Kidney (tissue), 14 donors: ENCODE data around the gene ZBTB26. TPM values are rescaled to one million over a fixed set of nuclear protein-coding genes. Genes with fewer than 3 reads are reported as not detected.
"Not testable (repeated sequence)": the region's sequence is repeated elsewhere in the genome, so short reads cannot be mapped to it uniquely, and the experiment has no call there.

ENCODE experiments used
- DNase-seq, 5 donors: peaks; one replicate each; pipeline ENCODE4 v3.0.0-alpha.2; 2013 to 2020
- FAIRE-seq: peaks from 2 replicates; lab custom pipeline; 2012; peaks lifted over from hg19 to GRCh38; lab: Jason Lieb, UNC
- H3K27ac ChIP-seq, 2 donors: one replicate each; pipeline ENCODE4 v1.7.0; 2013; ENCODE audit warnings: low read depth in 2 of 2, low read length in 2 of 2, inconsistent platforms in 1 of 2
- H3K27me3 ChIP-seq: one replicate; pipeline ENCODE4 v1.7.1; 2013; ENCODE audit warnings: low read length, inconsistent platforms; ENCODE audit not compliant: control insufficient read depth, insufficient read depth
- H3K36me3 ChIP-seq, 3 donors: one replicate each; pipeline versions ENCODE4 v1.7.0 to v1.7.1; 2013; ENCODE audit warnings: low read length in 3 of 3, control low read depth in 1 of 3, inconsistent platforms in 1 of 3; ENCODE audit not compliant: insufficient read depth in 3 of 3, control insufficient read depth in 2 of 3
- H3K4me1 ChIP-seq, 3 donors: one replicate each; pipeline versions ENCODE4 v1.7.0 to v1.7.1; 2013; ENCODE audit warnings: low read length in 3 of 3, inconsistent platforms in 1 of 3, low read depth in 1 of 3; ENCODE audit not compliant: control insufficient read depth in 2 of 3, insufficient read depth in 2 of 3
- H3K4me3 ChIP-seq, 3 donors: one replicate each; pipeline versions ENCODE4 v1.7.0 to v1.8.1; 2013; ENCODE audit warnings: low read length in 3 of 3, control low read depth in 1 of 3, inconsistent platforms in 1 of 3
- H3K9ac ChIP-seq, 3 donors: one replicate each; pipeline versions ENCODE4 v1.7.0 to v1.7.1; 2013; ENCODE audit warnings: low read length in 3 of 3, control low read depth in 1 of 3, inconsistent platforms in 1 of 3
- H3K9me3 ChIP-seq, 3 donors: one replicate each; pipeline versions ENCODE4 v1.7.0 to v1.7.1; 2013; ENCODE audit warnings: low read length in 3 of 3, control low read depth in 1 of 3, inconsistent platforms in 1 of 3; ENCODE audit not compliant: control insufficient read depth in 2 of 3, insufficient read depth in 1 of 3
- intact Hi-C: fragments of 100-400 bp; cut with DNase I; formaldehyde crosslinking; loops from one replicate; pipeline ENCODE4 v1.11.1; 2022
- polyA plus RNA-seq: library from polyadenylated mRNA; stranded (reverse); fragments of 350-450 nt; fragmentation: Illumina TruSeq; extraction: RNeasy Lipid Tissue Mini Kit (QIAGEN cat#74804); gene quantifications from one replicate; pipeline ENCODE4 v1.2.3, GENCODE V29; 2014; ENCODE audit warnings: low read depth, low replicate concordance; ENCODE audit not compliant: insufficient read depth
- total RNA-seq: library from RNA; stranded (reverse); fragmentation: NEBNext Ultra II Directional; extraction: Animal tissue kit (Norgen Biotek cat#: 25700); gene quantifications from one replicate; pipeline ENCODE4 v1.2.1, GENCODE V29; 2021
- TF ChIP-seq, protein P1 (sequence below): IDR thresholded peaks from 3 replicates; pipeline ENCODE4 v1.5.1; 2012; ENCODE audit warnings: mild to moderate bottlenecking, moderate library complexity, borderline replicate concordance; ENCODE audit not compliant: insufficient read depth; ENCODE audit errors: extremely low read depth
- donor health status: control.
- donor health status: control.
- donor health status: control.
- donor health status: control.
- donor health status: control.
- donor health status: DM: yes; HTN: yes; CAD: no.
- donor health status: Normal renal cell carcinoma (clear cell type).

Gene ZBTB26
- total and polyA plus RNA-seq, 2 donors from 2014 or later = 3.4 to 8.2 TPM

DNA sequence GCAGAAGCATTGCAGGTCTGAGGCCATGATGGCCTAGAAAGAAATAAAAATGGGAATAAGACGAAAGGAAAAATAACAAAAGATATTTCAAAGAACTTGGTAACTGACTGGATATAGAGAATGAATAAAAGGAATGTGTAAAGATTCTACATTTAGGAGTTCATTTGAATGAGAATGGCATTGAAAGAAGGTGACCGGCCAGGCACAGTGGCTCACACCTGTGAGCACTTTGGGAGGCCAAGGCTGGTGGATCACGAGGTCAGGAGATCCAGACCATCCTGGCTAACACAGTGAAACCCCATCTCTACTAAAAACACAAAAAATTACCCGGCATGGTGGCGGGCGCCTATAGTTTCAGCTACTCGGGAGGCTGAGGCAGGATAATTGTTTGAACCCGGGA is 8.6 kb downstream of the ZBTB26 start:
- DNase-seq (no peak), FAIRE-seq (no peak)
- Histone ChIP-seq H3K4me3 (no peak overlapping the region), H3K4me1 (no peaks in the 10 kb centered on the region), H3K27ac (no peak overlapping the region), H3K9ac (no peak overlapping the region), H3K36me3 (peaks cover 0 to 7% (median 4%) of the 10 kb centered on the region in 3 donors), H3K9me3 (no peaks in the 10 kb centered on the region), H3K27me3 (no peaks in the 10 kb centered on the region)
- intact Hi-C loops = no loop called here
- TF ChIP-seq, protein P1, sequence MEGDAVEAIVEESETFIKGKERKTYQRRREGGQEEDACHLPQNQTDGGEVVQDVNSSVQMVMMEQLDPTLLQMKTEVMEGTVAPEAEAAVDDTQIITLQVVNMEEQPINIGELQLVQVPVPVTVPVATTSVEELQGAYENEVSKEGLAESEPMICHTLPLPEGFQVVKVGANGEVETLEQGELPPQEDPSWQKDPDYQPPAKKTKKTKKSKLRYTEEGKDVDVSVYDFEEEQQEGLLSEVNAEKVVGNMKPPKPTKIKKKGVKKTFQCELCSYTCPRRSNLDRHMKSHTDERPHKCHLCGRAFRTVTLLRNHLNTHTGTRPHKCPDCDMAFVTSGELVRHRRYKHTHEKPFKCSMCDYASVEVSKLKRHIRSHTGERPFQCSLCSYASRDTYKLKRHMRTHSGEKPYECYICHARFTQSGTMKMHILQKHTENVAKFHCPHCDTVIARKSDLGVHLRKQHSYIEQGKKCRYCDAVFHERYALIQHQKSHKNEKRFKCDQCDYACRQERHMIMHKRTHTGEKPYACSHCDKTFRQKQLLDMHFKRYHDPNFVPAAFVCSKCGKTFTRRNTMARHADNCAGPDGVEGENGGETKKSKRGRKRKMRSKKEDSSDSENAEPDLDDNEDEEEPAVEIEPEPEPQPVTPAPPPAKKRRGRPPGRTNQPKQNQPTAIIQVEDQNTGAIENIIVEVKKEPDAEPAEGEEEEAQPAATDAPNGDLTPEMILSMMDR = no peak

DNA sequence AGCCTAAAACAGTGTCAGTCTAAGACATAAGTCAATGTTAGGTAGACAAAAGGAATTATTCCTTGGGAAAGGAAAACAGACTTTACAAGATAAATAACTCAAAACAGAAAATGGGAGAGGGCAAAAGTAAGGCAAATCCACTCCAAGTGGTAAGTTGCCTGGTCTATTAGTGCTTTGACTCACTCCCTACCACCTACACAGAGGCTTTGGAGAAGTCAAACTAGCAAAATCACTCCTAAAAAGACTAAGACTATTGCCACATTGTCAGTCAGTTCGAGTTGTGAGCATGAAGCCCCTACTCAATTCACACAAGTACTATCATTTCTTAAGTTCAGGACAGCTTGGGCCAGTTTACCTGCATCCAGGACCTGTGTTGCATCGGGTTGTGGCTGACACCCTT is 13.0 kb downstream of the ZBTB26 start:
- no peak for FAIRE-seq
- intact Hi-C loops = no loop called here
- no peaks in the 10 kb centered on the region for H3K27me3 ChIP-seq
- H3K9me3 ChIP-seq = no peaks in the 10 kb centered on the region
- TF ChIP-seq, protein P1 = no peak
- H3K4me1 ChIP-seq = no peaks in the 10 kb centered on the region
- DNase-seq = no peak
- no peak overlapping the region for H3K27ac ChIP-seq
- H3K36me3 ChIP-seq = peaks cover 0 to 7% (median 4%) of the 10 kb centered on the region in 3 donors
- no peak overlapping the region for H3K4me3 ChIP-seq
- H3K9ac ChIP-seq = no peak overlapping the region

DNA sequence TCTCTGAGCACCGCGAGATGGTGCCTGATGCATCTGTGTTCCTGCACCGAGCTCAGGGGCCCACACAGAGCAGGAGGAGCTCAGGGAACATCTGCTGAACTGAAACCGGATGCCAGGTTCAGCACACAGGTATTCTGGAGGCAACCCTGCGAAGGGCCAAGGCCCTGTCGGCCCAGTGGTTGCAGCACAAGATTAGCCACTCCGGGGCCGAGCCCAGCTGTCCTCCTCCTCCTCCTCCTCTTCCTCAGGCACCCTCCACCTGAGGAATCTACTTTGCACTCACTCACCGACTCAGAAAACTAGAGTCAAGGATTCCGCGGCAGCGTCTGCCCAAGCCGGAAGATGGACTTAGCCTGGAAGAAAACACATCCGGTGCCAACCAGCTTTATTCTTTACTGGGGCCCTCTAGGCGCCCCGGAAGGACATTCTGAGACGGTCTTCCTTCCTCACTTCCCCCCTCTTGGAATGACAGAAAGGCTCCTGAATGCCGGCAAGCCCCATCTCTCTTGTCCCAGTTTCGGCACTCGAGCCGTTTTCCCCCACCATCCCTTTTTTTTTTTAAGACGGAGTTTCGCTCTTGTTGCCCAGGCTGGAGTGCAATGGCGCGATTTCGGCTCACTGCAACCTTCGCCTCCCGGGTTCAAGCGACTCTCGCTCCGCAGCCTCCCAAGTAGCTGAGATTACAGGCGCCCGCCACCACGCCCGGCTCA is 18.2 kb downstream of the ZBTB26 start, which contains the start of gene ZBTB6:
TSS of gene ZBTB6 (minus strand) at position 360 of the 710 bp plus-strand sequence. CDS start 1,251 bp downstream, outside the sequence.
- Histone ChIP-seq H3K27ac (peak within 1 kb of the TSS; percentile 51 to 61), H3K9ac (peak within 1 kb of the TSS; percentile 77 to 95 (median 92)), H3K36me3 (peaks cover 3 to 8% (median 7%) of the 10 kb centered on the region in 3 donors), H3K9me3 (no peaks in the 10 kb centered on the region), H3K4me3 (peak within 1 kb of the TSS; percentile 96 to 98 (median 97)), H3K27me3 (no peaks in the 10 kb centered on the region), H3K4me1 (peaks cover 0 to 9% (median 6%) of the 10 kb centered on the region in 3 donors)
- DNase-seq (peak; percentile 80 to 96 (median 84)), FAIRE-seq (no peak)
- TF ChIP-seq, protein P1 = no peak
- intact Hi-C loops = no loop called here

DNA sequence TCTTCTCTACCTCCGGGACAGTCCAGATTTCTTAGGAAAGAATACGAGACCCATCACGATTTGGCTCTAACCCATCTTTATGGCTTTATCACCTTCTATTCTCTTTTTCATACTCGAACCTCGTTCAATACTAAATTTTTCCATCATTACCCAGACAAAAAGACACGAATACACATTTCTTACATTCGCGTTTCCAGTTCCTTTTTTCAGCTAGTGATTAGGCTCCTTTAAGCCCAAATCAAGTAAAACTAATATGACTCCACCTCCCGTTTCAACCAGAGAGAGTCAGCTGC is 18.7 kb downstream of the ZBTB26 start:
- Histone ChIP-seq H3K9ac (peak overlapping the region; percentile 77 to 95 (median 92)), H3K4me1 (peaks cover 0 to 9% (median 6%) of the 10 kb centered on the region in 3 donors), H3K27ac (peak overlapping the region in 1 of 2 donors; percentile 51), H3K36me3 (peaks cover 3 to 8% (median 7%) of the 10 kb centered on the region in 3 donors), H3K27me3 (no peaks in the 10 kb centered on the region), H3K9me3 (no peaks in the 10 kb centered on the region), H3K4me3 (peak overlapping the region; percentile 96 to 98 (median 97))
- intact Hi-C loops = no loop called here
- DNase-seq = no peak
- TF ChIP-seq, protein P1 = no peak
- FAIRE-seq = no peak

DNA sequence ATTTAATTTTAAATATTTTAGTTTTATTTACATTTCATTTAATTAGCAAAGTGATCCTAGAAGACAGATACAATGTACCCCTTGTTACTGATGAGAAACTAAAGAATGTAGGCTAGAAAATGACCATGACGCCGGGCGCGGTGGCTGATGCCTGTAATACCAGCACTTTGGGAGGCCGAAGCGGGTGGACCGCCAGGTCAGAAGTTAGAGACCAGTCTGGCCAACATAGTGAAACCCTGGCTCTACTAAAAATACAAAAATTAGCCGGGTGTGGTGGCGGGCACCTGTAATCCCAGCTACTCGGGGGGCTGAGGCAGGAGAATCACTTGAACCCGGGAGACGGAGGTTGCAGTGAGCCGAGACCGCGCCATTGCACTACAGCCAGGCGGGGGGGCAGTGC is 25.2 kb downstream of the ZBTB26 start:
- DNase-seq = peak in 1 of 5 donors; percentile 49
- H3K27ac ChIP-seq, H3K9me3 ChIP-seq, H3K36me3 ChIP-seq, H3K4me1 ChIP-seq, FAIRE-seq, H3K9ac ChIP-seq, H3K27me3 ChIP-seq, intact Hi-C loops, H3K4me3 ChIP-seq: not testable (repeated sequence)
